ENCODE measurements around the gene FEN1. TPM values are rescaled to one million over a fixed set of nuclear protein-coding genes. Genes with fewer than 3 reads are reported as not detected.

The FEN1 gene
- total RNA-seq, 1 donor: 9.0 TPM

DNA sequence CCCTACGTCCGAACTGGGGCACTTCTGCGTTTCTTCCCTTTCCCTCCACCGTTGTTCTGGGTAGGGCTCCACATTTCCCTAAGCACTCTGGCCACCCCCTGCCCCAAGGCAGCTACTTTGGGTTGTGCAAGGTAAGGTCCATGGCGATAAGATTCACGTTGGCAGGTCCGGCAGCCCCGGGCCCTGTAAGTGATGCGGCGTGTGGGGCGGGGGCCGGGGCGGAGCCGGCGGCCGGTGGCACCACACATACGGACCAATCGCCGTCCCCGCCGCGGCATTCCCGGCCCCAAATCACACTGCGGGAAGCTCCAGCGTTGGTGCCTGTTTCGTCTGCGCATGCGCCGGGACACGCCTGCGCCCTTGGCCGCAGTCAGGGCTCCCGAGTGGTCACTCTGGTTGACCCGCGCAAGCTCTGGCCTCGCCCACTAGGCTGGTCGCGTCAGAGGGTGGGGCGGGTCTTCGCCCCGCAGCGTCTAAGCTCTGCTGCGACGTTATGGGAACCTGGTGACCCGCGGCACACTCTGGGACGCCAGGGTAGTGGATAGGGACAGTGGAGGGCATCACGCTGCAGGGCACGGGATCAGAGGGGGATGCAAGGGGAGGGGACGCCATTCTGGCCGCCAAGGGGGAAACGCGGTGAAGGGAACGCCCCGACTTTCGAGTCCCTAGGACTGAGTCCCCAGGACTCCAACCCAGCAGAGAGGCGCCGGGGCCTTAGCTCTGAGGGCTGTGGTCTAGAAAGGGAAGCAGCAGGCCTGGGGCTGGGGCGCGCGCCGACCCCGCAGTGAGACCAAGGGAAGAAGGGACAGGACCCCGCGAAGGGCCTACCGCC lies 22.5 kb downstream of the FEN1 start:
- TF ChIP-seq, protein P1, sequence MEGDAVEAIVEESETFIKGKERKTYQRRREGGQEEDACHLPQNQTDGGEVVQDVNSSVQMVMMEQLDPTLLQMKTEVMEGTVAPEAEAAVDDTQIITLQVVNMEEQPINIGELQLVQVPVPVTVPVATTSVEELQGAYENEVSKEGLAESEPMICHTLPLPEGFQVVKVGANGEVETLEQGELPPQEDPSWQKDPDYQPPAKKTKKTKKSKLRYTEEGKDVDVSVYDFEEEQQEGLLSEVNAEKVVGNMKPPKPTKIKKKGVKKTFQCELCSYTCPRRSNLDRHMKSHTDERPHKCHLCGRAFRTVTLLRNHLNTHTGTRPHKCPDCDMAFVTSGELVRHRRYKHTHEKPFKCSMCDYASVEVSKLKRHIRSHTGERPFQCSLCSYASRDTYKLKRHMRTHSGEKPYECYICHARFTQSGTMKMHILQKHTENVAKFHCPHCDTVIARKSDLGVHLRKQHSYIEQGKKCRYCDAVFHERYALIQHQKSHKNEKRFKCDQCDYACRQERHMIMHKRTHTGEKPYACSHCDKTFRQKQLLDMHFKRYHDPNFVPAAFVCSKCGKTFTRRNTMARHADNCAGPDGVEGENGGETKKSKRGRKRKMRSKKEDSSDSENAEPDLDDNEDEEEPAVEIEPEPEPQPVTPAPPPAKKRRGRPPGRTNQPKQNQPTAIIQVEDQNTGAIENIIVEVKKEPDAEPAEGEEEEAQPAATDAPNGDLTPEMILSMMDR (IDR thresholded peaks at IDR 0.05; ENCODE audit: extremely low read depth, low read depth, low read length): no peak
- peak overlapping the region; percentile 92 for H3K4me3 ChIP-seq (ENCODE audit: insufficient read depth, low read length)

GRCh38 chr11:61815790-61816735 lies 23.4 kb downstream of the FEN1 start:
- peak overlapping the region; percentile 93 for H3K27ac ChIP-seq (ENCODE audit: low read depth, low read length)
- H3K27me3 ChIP-seq (ENCODE audit: insufficient read depth, low read length): no peaks in the 10 kb centered on the region
- peak overlapping the region; percentile 98 for H3K4me2 ChIP-seq (ENCODE audit: insufficient read depth, low read length)
- peak; percentile 93 for DNase-seq (ENCODE audit: insufficient read length, low spot score, missing footprints)
- H3K79me2 ChIP-seq (ENCODE audit: insufficient read depth, low read length): peaks cover 11% of the 10 kb centered on the region
- peaks cover 9% of the 10 kb centered on the region for H3K36me3 ChIP-seq (ENCODE audit: insufficient read depth, low read length)
- H2AFZ ChIP-seq (ENCODE audit: low read length): peak overlapping the region; percentile 96
- no peaks in the 10 kb centered on the region for H4K20me1 ChIP-seq (ENCODE audit: insufficient read depth, low read length)
- peak overlapping the region; percentile 92 for H3K4me3 ChIP-seq (ENCODE audit: insufficient read depth, low read length)
- no peaks in the 10 kb centered on the region for H3K9me3 ChIP-seq (ENCODE audit: low read depth, low read length)
- H3K4me1 ChIP-seq (ENCODE audit: insufficient read depth, low read length): peaks cover 34% of the 10 kb centered on the region
- TF ChIP-seq, protein P1 (IDR thresholded peaks at IDR 0.05; ENCODE audit: extremely low read depth, low read depth, low read length): no peak

More for the DNA sequence above, 22.5 kb downstream of the FEN1 start:
- no peaks in the 10 kb centered on the region for H3K9me3 ChIP-seq (ENCODE audit: low read depth, low read length)
- no peaks in the 10 kb centered on the region for H3K27me3 ChIP-seq (ENCODE audit: insufficient read depth, low read length)
- peak overlapping the region; percentile 93 for H3K27ac ChIP-seq (ENCODE audit: low read depth, low read length)
- peak; percentile 100 for DNase-seq (ENCODE audit: insufficient read length, low spot score, missing footprints)
- H3K36me3 ChIP-seq (ENCODE audit: insufficient read depth, low read length): peaks cover 10% of the 10 kb centered on the region
- H3K4me2 ChIP-seq (ENCODE audit: insufficient read depth, low read length): peak overlapping the region; percentile 98
- H2AFZ ChIP-seq (ENCODE audit: low read length): peak overlapping the region; percentile 96
- peaks cover 25% of the 10 kb centered on the region for H3K4me1 ChIP-seq (ENCODE audit: insufficient read depth, low read length)
- no peaks in the 10 kb centered on the region for H4K20me1 ChIP-seq (ENCODE audit: insufficient read depth, low read length)
- peaks cover 11% of the 10 kb centered on the region for H3K79me2 ChIP-seq (ENCODE audit: insufficient read depth, low read length)

DNA sequence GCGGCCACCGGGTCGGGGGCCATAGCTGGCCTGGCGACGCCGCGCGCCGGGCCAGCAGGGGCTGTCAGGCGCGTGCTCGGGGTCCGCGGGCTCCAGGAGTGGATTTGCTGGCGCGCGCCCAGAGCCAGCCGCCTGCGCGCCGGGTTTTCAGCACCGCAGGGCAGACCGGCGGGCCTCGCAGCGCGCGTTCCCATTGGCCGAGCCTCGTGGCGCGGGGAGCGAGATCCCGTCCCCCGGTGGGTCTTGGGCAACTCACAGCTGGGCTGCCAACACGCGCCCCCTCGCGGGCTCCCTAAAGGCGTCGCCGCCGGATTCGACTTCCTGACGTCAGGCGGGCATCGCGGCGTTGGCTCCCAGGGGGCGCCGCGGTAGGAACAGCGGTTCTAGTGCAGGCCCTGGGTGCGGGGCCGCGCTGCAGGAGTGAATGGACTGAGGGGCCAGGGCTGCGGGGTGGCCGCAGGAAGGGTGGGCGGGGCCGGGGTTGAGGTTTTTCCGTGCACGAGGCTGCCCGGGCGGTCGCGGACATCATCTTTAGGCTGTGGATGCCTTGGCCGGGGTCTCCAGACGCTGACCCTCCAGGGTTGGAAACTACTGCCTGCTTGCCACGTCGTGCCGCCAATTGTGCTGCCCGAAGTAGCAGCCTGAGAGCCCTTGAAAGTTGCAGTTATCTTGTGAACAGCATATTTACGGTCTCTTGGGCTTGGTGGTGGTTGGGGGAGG lies 24.2 kb downstream of the FEN1 start, which contains the start of gene FADS1:
FADS1 (minus strand) TSS at position 268 of the 720 bp plus-strand sequence; CDS start at position 194, 74 bp downstream.
- TF ChIP-seq, protein P1 (IDR thresholded peaks at IDR 0.05; ENCODE audit: extremely low read depth, low read depth, low read length): peak; percentile 42
- Histone ChIP-seq H3K27me3 (ENCODE audit: insufficient read depth, low read length) (no peaks in the 10 kb centered on the region), H4K20me1 (ENCODE audit: insufficient read depth, low read length) (no peaks in the 10 kb centered on the region)

More for the DNA sequence above, 24.2 kb downstream of the FEN1 start, which contains the start of gene FADS1:
- Histone ChIP-seq H2AFZ (ENCODE audit: low read length) (peak within 1 kb of the TSS; percentile 96), H3K79me2 (ENCODE audit: insufficient read depth, low read length) (peaks cover 11% of the 10 kb centered on the region), H3K9me3 (ENCODE audit: low read depth, low read length) (no peaks in the 10 kb centered on the region), H3K27ac (ENCODE audit: low read depth, low read length) (peak within 1 kb of the TSS; percentile 93), H3K4me1 (ENCODE audit: insufficient read depth, low read length) (peaks cover 35% of the 10 kb centered on the region), H3K4me3 (ENCODE audit: insufficient read depth, low read length) (peak within 1 kb of the TSS; percentile 92), H3K4me2 (ENCODE audit: insufficient read depth, low read length) (peak within 1 kb of the TSS; percentile 98), H3K36me3 (ENCODE audit: insufficient read depth, low read length) (peaks cover 6% of the 10 kb centered on the region)
- DNase-seq (ENCODE audit: insufficient read length, low spot score, missing footprints): peak; percentile 98
